ENCODE measurements around the gene AAK1.

DNA sequence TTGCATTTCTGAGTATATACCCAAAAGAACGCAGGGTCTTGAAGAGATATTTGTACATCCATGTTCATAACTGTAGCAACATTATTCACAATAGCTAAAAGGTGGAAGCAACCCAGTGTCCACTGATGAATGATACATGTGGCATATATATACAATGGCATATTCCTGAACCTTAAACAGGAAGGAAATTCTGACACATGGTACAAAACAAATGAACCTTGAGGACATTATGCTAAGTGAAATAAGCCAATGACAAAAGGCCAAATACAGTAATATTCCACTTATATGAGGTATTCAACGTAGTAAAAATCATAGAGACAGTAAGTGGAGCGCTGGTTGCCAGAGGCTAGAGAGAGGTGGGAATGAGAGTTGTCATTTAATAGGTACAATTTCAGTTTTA, 8.1 kb downstream of the AAK1 start:
- no peak for TF ChIP-seq TEAD4 (IDR thresholded peaks at IDR 0.05; ENCODE audit: borderline replicate concordance, insufficient read depth)
- TF ChIP-seq, protein P1, sequence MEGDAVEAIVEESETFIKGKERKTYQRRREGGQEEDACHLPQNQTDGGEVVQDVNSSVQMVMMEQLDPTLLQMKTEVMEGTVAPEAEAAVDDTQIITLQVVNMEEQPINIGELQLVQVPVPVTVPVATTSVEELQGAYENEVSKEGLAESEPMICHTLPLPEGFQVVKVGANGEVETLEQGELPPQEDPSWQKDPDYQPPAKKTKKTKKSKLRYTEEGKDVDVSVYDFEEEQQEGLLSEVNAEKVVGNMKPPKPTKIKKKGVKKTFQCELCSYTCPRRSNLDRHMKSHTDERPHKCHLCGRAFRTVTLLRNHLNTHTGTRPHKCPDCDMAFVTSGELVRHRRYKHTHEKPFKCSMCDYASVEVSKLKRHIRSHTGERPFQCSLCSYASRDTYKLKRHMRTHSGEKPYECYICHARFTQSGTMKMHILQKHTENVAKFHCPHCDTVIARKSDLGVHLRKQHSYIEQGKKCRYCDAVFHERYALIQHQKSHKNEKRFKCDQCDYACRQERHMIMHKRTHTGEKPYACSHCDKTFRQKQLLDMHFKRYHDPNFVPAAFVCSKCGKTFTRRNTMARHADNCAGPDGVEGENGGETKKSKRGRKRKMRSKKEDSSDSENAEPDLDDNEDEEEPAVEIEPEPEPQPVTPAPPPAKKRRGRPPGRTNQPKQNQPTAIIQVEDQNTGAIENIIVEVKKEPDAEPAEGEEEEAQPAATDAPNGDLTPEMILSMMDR (IDR thresholded peaks at IDR 0.05) = no peak
- TF ChIP-seq POLR2AphosphoS5 (IDR thresholded peaks at IDR 0.05; ENCODE audit: low read depth, low read length) = no peak
- TF ChIP-seq EP300 (IDR thresholded peaks at IDR 0.05; ENCODE audit: borderline replicate concordance in 1 of 2, low read depth in 1 of 2, low read length in 1 of 2) = no peak
- TF ChIP-seq, protein P2, sequence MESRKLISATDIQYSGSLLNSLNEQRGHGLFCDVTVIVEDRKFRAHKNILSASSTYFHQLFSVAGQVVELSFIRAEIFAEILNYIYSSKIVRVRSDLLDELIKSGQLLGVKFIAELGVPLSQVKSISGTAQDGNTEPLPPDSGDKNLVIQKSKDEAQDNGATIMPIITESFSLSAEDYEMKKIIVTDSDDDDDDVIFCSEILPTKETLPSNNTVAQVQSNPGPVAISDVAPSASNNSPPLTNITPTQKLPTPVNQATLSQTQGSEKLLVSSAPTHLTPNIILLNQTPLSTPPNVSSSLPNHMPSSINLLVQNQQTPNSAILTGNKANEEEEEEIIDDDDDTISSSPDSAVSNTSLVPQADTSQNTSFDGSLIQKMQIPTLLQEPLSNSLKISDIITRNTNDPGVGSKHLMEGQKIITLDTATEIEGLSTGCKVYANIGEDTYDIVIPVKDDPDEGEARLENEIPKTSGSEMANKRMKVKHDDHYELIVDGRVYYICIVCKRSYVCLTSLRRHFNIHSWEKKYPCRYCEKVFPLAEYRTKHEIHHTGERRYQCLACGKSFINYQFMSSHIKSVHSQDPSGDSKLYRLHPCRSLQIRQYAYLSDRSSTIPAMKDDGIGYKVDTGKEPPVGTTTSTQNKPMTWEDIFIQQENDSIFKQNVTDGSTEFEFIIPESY (IDR thresholded peaks at IDR 0.05; ENCODE audit: borderline replicate concordance, low read depth) = no peak
